LNCaP clone FGC (cell line): ENCODE data around the gene ABCF2.

Experiments
- DNase-seq: peaks from one replicate; pipeline ENCODE4 v3.0.0-alpha.2; 2011; ENCODE audit warnings: low read depth
- H3K4me3 ChIP-seq: 2 replicates; pipeline ENCODE4 v1.5.1; 2011; ENCODE audit warnings: mild to moderate bottlenecking, low read depth, low read length, control low read depth
- TF ChIP-seq, protein P1 (sequence below): IDR thresholded peaks from 2 replicates; pipeline ENCODE4 v1.5.1; 2012; ENCODE audit warnings: mild to moderate bottlenecking; ENCODE audit not compliant: control insufficient read depth, insufficient read depth; ENCODE audit errors: extremely low read depth

ABCF2 gene

DNA sequence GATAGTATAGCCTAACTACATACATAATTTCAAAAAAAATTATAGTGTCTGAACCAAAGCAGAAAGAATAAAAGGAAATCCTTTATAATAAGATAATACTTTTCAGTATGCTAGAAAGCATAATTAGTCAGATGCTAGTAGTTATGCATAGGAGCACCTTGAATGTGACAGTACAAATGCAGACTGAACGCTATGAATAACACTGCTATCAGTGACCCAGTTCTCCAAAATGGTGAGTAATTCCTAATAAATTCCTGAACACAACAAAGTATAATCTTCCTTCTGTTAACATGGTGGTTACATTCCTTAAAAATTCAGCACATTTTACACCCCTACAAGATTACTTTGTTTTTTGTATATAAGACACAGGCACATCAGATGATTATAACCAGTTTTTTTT lies 4.1 kb upstream of the ABCF2 start:
- no peak for DNase-seq
- H3K4me3 ChIP-seq = no peak overlapping the region
- TF ChIP-seq, protein P1, sequence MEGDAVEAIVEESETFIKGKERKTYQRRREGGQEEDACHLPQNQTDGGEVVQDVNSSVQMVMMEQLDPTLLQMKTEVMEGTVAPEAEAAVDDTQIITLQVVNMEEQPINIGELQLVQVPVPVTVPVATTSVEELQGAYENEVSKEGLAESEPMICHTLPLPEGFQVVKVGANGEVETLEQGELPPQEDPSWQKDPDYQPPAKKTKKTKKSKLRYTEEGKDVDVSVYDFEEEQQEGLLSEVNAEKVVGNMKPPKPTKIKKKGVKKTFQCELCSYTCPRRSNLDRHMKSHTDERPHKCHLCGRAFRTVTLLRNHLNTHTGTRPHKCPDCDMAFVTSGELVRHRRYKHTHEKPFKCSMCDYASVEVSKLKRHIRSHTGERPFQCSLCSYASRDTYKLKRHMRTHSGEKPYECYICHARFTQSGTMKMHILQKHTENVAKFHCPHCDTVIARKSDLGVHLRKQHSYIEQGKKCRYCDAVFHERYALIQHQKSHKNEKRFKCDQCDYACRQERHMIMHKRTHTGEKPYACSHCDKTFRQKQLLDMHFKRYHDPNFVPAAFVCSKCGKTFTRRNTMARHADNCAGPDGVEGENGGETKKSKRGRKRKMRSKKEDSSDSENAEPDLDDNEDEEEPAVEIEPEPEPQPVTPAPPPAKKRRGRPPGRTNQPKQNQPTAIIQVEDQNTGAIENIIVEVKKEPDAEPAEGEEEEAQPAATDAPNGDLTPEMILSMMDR = no peak

DNA sequence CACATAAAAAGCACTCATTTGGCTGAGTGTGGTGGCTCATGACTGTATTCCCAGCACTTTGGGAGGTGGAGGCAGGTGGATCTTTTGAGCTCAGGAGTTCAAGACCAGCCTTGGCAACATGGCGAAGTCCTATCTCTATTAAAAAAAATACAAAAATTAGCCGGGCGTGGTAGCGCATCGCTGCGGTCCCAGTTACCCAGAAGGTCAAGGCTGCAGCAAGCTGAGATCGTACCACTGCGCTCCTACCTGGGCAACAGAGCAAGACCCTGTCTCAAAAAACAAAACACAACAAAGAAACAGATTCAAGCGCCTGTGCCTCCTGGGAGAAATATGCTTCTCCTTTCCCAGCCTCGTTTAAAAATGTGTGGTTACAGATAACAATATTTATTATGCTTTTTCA lies 2.2 kb upstream of the ABCF2 start:
- no peak for DNase-seq
- H3K4me3 ChIP-seq = no peak overlapping the region
- TF ChIP-seq, protein P1 = no peak

DNA sequence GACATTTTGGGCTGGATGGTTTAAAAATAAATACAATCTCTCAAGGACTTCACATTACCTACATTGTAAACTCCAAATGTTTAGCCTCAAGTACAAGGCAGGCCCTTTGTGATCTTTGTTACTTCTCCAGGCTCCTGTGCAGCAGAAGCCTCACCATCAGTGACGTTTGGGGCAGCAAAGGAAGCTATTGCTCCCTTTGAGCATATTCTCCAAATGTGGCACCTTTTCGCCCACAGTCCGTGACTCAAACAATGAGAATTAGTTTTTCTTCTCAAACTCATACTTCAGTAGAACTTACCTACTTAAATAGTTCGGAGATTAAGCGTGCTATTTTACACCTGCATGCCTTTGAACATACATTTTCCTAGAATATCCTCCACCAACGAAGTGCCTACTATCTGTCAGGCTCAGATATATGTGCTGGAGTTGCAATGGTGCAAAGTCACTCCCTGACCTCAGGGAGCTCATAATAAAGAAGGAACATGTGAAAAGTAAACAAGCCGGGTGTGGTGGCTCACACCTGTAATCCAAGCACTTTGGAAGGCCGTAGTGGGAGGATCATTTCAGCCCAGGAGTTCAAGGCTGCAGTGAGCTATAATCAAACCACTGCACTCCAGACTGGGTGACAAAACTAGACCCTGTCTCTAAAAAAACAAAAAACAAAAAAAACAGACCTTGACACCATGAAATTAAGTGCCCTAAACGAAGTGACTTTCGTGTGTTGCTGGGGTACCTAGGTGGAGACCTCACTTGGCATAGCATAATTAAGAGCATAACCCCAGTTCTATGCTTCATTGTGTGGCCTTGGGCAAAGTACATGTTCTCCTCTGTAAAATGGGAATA lies 1.2 kb upstream of the ABCF2 start:
- peak overlapping the region; percentile 99 for H3K4me3 ChIP-seq
- TF ChIP-seq, protein P1 = no peak
- no peak for DNase-seq

DNA sequence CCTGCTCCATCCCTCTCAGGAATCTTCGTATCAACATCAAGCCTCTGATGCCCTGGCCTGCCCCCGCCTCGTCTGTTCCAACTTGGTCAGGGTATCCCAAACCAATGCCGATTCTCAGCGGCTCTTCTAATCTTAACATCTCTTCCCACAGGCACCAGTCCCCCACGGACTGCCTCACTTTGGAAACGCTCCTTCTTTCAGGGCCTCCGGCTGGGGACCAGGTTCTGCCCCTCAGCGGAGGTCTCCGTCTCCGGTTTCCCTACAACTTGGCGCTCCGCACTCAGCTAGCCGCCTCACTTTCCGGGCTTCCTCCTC lies 488 bp downstream of the ABCF2 start:
- TF ChIP-seq, protein P1 = no peak
- DNase-seq = no peak

DNA sequence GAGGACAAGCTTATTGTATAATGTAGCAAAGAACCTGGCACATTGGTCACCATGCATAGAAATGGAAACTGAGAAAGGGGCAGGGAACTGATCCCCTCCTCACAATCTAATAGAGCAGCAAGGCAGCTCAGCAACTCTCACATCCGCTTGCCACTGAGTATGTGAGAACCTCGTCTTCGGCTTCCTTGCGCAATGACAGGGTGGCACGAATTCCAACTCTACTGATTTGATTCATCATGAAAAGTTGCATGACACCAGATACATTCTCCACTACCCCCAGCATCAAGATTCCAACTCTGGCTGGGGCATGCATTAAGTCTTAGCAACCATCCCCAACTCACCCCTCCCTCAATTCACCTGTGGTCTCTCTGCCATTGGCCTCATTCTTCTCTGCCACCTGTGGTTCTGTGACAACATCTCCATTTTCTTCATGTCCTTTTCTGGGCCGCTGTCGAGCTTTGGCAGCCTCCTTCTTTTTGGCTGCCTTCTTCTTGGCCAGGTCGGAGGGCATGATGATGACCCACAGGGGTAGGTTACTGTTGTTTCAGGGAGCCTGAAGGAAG lies 976 bp downstream of the ABCF2 start:
- TF ChIP-seq, protein P1 = no peak
- peak overlapping the region; percentile 99 for H3K4me3 ChIP-seq
- DNase-seq = no peak

More for the DNA sequence above, 488 bp downstream of the ABCF2 start:
- H3K4me3 ChIP-seq = peak overlapping the region; percentile 99

DNA sequence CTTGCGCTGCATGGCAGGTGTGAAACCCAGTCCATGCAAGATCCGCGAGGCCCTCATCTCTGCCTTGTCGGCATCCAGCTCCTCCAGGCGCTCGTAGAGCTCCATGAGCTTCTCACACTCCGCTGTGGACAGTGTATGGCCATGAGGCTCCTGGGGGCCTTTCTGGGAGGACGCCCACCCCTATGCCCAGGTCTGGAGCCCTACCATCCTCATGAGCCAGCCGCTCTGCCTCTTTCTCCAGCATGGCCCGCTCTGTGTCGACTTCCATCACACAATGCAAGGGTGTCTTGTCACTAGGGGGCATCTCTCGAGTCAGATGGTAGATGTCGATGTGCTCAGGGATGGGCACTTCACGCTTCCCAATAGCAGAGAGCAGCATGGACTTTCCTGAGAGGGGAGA lies 3.3 kb downstream of the ABCF2 start:
- TF ChIP-seq, protein P1 = no peak
- DNase-seq = no peak

More for the DNA sequence above, 3.3 kb downstream of the ABCF2 start:
- no peak overlapping the region for H3K4me3 ChIP-seq
